SK-N-SH (cell line): ENCODE data around the gene PAPLN.

Experiments
- CHD2 ChIP-seq: fragments of 150-350 bp; IDR thresholded peaks from 2 replicates; pipeline ENCODE4 v1.6.1; 2018; ENCODE audit warnings: low read length; ENCODE audit not compliant: partially characterized antibody
- CTCF ChIP-seq: fragments of 200-600 bp; sonication (generic); IDR thresholded peaks from 2 replicates; pipeline ENCODE4 v1.6.1; 2017; ENCODE audit warnings: antibody characterized with exemption, mild to moderate bottlenecking, moderate library complexity
- EP300 ChIP-seq, 2 experiments: IDR thresholded peaks; 2 replicates each; pipeline versions ENCODE4 v1.4.0 to v1.6.1; 2012; ENCODE audit warnings: borderline replicate concordance in 1 of 2, low read depth in 1 of 2, low read length in 1 of 2
- GABPA ChIP-seq: IDR thresholded peaks from 2 replicates; pipeline ENCODE4 v1.4.0; 2012; ENCODE audit warnings: low read depth, mild to moderate bottlenecking
- POLR2AphosphoS5 ChIP-seq: IDR thresholded peaks from 2 replicates; pipeline ENCODE4 v1.6.1; 2012; ENCODE audit warnings: low read depth, low read length
- REST ChIP-seq: IDR thresholded peaks from 2 replicates; pipeline ENCODE4 v1.6.1; 2012; ENCODE audit warnings: mild to moderate bottlenecking, low read depth, low read length, moderate library complexity
- RFX5 ChIP-seq: IDR thresholded peaks from 2 replicates; pipeline ENCODE4 v1.6.1; 2012; ENCODE audit warnings: mild to moderate bottlenecking, improper control_type of control experiment, low read length
- SIN3A ChIP-seq: IDR thresholded peaks from 2 replicates; pipeline ENCODE4 v1.6.1; 2012; ENCODE audit warnings: low read depth, mild to moderate bottlenecking, low read length, moderate library complexity, borderline replicate concordance
- ZBTB33 ChIP-seq: IDR thresholded peaks from 2 replicates; pipeline ENCODE4 v1.4.0; 2012; ENCODE audit warnings: low read depth, borderline replicate concordance

- no peak for TF ChIP-seq CTCF
- TF ChIP-seq SIN3A, result no peak
- no peak for TF ChIP-seq REST
- TF ChIP-seq CHD2, result no peak
- no peak for TF ChIP-seq GABPA
- TF ChIP-seq ZBTB33, result no peak
- no peak for TF ChIP-seq RFX5
- TF ChIP-seq POLR2AphosphoS5, result no peak
- TF ChIP-seq EP300 (IDR thresholded peaks at IDR 0.05; ENCODE audit: borderline replicate concordance in 1 of 2, low read depth in 1 of 2, low read length in 1 of 2), result no peak
Measured at GRCh38 chr14:73311708-73312030, 74.4 kb downstream of the PAPLN start.
